Heart right ventricle (tissue), 16 donors: ENCODE data around the gene SERPINH1. TPM values are rescaled to one million over a fixed set of nuclear protein-coding genes. Genes with fewer than 3 reads are reported as not detected.
A peak's percentile ranks its signal among the peaks of the same experiment; 100 is the strongest.

Experiments
- ATAC-seq, 8 donors: fragments of 200-7000 bp; cut with Tn5 transposase; one replicate each; pipeline ENCODE4 v1.9.1; 2020; ENCODE audit warnings: mild to moderate bottlenecking in 8 of 8, moderate library complexity in 8 of 8, moderate number of reproducible peaks in 1 of 8
- DNase-seq, 2 donors: peaks; one replicate each; pipeline ENCODE4 v3.0.0-alpha.2; 2020
- H3K27ac ChIP-seq, 10 donors: fragments of 200-600 bp; sonication (generic) in 2 of 10; one replicate each; pipeline versions ENCODE4 v1.5.0 to v1.8.0; 2020 to 2022; ENCODE audit warnings: mild to moderate bottlenecking in 3 of 10
- H3K27me3 ChIP-seq, 7 donors: fragments of 200-600 bp; one replicate each; pipeline ENCODE4 v1.8.0; 2021 to 2022; ENCODE audit warnings: mild to moderate bottlenecking in 2 of 7
- H3K36me3 ChIP-seq, 9 donors: fragments of 200-600 bp; sonication (generic) in 1 of 9; one replicate each; pipeline versions ENCODE4 v1.5.0 to v1.8.0; 2020 to 2022; ENCODE audit warnings: mild to moderate bottlenecking in 2 of 9
- H3K4me1 ChIP-seq, 9 donors: fragments of 200-600 bp; sonication (generic) in 1 of 9; one replicate each; pipeline versions ENCODE4 v1.5.0 to v1.8.0; 2020 to 2022; ENCODE audit warnings: mild to moderate bottlenecking in 4 of 9
- H3K4me3 ChIP-seq, 10 donors: fragments of 200-600 bp; sonication (generic) in 2 of 10; one replicate each; pipeline versions ENCODE4 v1.5.0 to v1.8.0; 2020 to 2022; ENCODE audit warnings: mild to moderate bottlenecking in 7 of 10, moderate library complexity in 2 of 10
- H3K9me3 ChIP-seq, 11 donors: fragments of 200-600 bp in 10 of 11; sonication (generic) in 2 of 11; one replicate each; pipeline versions ENCODE4 v1.5.0 to v1.8.0; 2013 to 2022; ENCODE audit warnings: mild to moderate bottlenecking in 2 of 11, control low read depth in 1 of 11, moderate library complexity in 1 of 11
- CTCF ChIP-seq, 9 donors: fragments of 200-600 bp; sonication (generic) in 2 of 9; IDR thresholded peaks; one replicate each; pipeline versions ENCODE4 v1.5.0 to v1.8.0; 2021 to 2022; ENCODE audit warnings: antibody characterized with exemption in 9 of 9, mild to moderate bottlenecking in 5 of 9, moderate library complexity in 1 of 9
- WGBS, 2 donors: extraction: QIAGEN DNeasy Blood & Tissue Kit; methylation state at CpG; one replicate each; pipeline ENCODE4 v1.1.7; 2013; ENCODE audit warnings: inconsistent platforms in 1 of 2; 5-methylcytosine and 5-hydroxymethylcytosine counted together
- intact Hi-C, 10 donors: fragments of 100-400 bp; cut with DNase I; formaldehyde crosslinking; loops; one replicate each; pipeline versions ENCODE4 v1.11.1 to v1.14.2; 2022
- polyA plus RNA-seq, 2 donors: library from polyadenylated mRNA; stranded (reverse); fragments of 200-250 nt; gene quantifications; one replicate each; pipeline ENCODE4 v1.2.3, GENCODE V29; 2013
- total RNA-seq, 10 donors: library from RNA; stranded (reverse); fragmentation: NEBNext Ultra II Directional in 3 of 10; extraction: Animal tissue kit (Norgen Biotek cat#: 25700) in 3 of 10; gene quantifications; one replicate each; pipeline versions ENCODE4 v1.2.1 to v1.2.4, GENCODE V29; 2021 to 2023
- donor health status: Arrhythmogenic right ventricular cardiomyopathy.
- donor health status: ischemic (EF 13 %, LVEDD 7.1; RV severe dilation, severe dysfunction).
- donor health status: healthy with polysubstance abuse.
- donor health status: DM: no; HTN: yes; CAD: no.
- donor health status: DM: no; HTN: no; CAD: no.
- donor health status: ischemic (EF 25% LVEDD 6.9; RV normal size, moderate dysfunction).
- donor health status: ischemic (EF 25% LVEDD 5.7; RV mildly dilated, moderate dysfunction).
- donor health status: healthy.
- donor health status: DM: yes; HTN: yes; CAD: no.
- donor health status: Ischemic cardiomyopathy.
- donor health status: ischemic (EF 35%, LVEDD 5.7; RV mildly dilated, moderate dysfunction).
- donor health status: nonischemic (EF 11% LVEDD 7.7; RV severe dilation, severe dysfunction).
- donor health status: DM: yes; HTN: yes; CAD: no.
- donor health status: PGD.
- donor health status: ischemic (EF 29% LVEDD 5.4; RV normal size, mild dysfunction).
- donor health status: nonischemic (EF 23%, LVEDD 6.1; RV moderate dilation, normal function).

The SERPINH1 gene
- total and polyA plus RNA-seq, 12 donors, result 31.8 to 218 (median 53.2) TPM

- 79 to 86% methylated on average over 8 of the region's 8 CpGs for WGBS, 2 donors
- Histone ChIP-seq H3K27me3 (no peaks in the 10 kb centered on the region), H3K4me1 (peaks cover 5 to 61% (median 30%) of the 10 kb centered on the region in 9 donors), H3K9me3 (no peaks in the 10 kb centered on the region), H3K36me3 (no peaks in the 10 kb centered on the region), H3K27ac (peak overlapping the region in 4 of 10 donors; percentile 9 to 100 (median 99)), H3K4me3 (no peak overlapping the region)
- intact Hi-C loops, result no loop called here
- no peak for TF ChIP-seq CTCF (IDR thresholded peaks at IDR 0.05)
- ATAC-seq, result no peak
- no peak for DNase-seq
Measured at GRCh38 chr11:75585293-75585670, 23.2 kb downstream of the SERPINH1 start.

- 92 to 96% methylated on average over 3 of the region's 3 CpGs for WGBS, 2 donors
- no peak for ATAC-seq
- H3K4me3 ChIP-seq, result no peak overlapping the region
- no peaks in the 10 kb centered on the region for H3K9me3 ChIP-seq
- no peak overlapping the region for H3K27ac ChIP-seq
- no peaks in the 10 kb centered on the region for H3K36me3 ChIP-seq
- intact Hi-C loops, result no loop called here
- DNase-seq, result no peak
- no peak for TF ChIP-seq CTCF (IDR thresholded peaks at IDR 0.05)
- no peaks in the 10 kb centered on the region for H3K27me3 ChIP-seq
- peaks cover 5 to 63% (median 30%) of the 10 kb centered on the region in 9 donors for H3K4me1 ChIP-seq
Measured at GRCh38 chr11:75586395-75586794, 24.3 kb downstream of the SERPINH1 start.

- intact Hi-C loops, result no loop called here
- H3K27ac ChIP-seq, result peak overlapping the region in 4 of 10 donors; percentile 2 to 50 (median 23)
- WGBS, 2 donors, result 83 to 94% methylated on average over 6 of the region's 6 CpGs
- H3K4me3 ChIP-seq, result no peak overlapping the region
- H3K27me3 ChIP-seq, result no peaks in the 10 kb centered on the region
- no peaks in the 10 kb centered on the region for H3K9me3 ChIP-seq
- no peak for DNase-seq
- peaks cover 2 to 52% (median 20%) of the 10 kb centered on the region in 9 donors for H3K4me1 ChIP-seq
- no peak for ATAC-seq
- H3K36me3 ChIP-seq, result no peaks in the 10 kb centered on the region
- no peak for TF ChIP-seq CTCF (IDR thresholded peaks at IDR 0.05)
Measured at GRCh38 chr11:75588051-75588481, 26.0 kb downstream of the SERPINH1 start.

GRCh38 chr11:75589051-75589450 lies 27.0 kb downstream of the SERPINH1 start:
- DNase-seq, result no peak
- 91 to 92% methylated on average over 7 of the region's 7 CpGs for WGBS, 2 donors
- no peaks in the 10 kb centered on the region for H3K9me3 ChIP-seq
- no peak for ATAC-seq
- no peak overlapping the region for H3K4me3 ChIP-seq
- no peak for TF ChIP-seq CTCF (IDR thresholded peaks at IDR 0.05)
- H3K36me3 ChIP-seq, result no peaks in the 10 kb centered on the region
- peak overlapping the region in 1 of 10 donors; percentile 2 for H3K27ac ChIP-seq
- H3K27me3 ChIP-seq, result no peaks in the 10 kb centered on the region
- intact Hi-C loops, result no loop called here
- peaks cover 2 to 47% (median 17%) of the 10 kb centered on the region in 9 donors for H3K4me1 ChIP-seq
